GM12878 (cell line): ENCODE measurements around the gene RRBP1. TPM values are rescaled to one million over a fixed set of nuclear protein-coding genes. Genes with fewer than 3 reads are reported as not detected.

ENCODE experiments used
- ATAC-seq: fragments of 200-7000 bp; cut with Tn5 transposase; 3 replicates; pipeline ENCODE4 v1.9.1; 2020; ENCODE audit warnings: mild to moderate bottlenecking, moderate library complexity
- BruUV-seq: library from RNA; stranded (reverse); fragments of 400-500 nt; replicated peaks from 2 replicates; lab custom pipeline; 2021; lab: Mats Ljungman, UMichigan
- CTCF ChIA-PET: fragments of 300-600 bp; sonication (Branson Sonifier 250); formaldehyde crosslinking; extraction: SDS; loops from one replicate; lab custom pipeline; 2021; ENCODE audit warnings: inconsistent platforms; lab: Yijun Ruan, JAX
- POLR2A ChIA-PET: fragments of 350-600 bp; formaldehyde crosslinking; extraction: SDS; loops from one replicate; lab custom pipeline; 2021; ENCODE audit warnings: inconsistent platforms; lab: Charles Lee
- RAD21 ChIA-PET: fragments of 300-600 bp; sonication (Branson Sonifier 250); formaldehyde crosslinking; loops from one replicate; lab custom pipeline; 2023; ENCODE audit warnings: antibody characterized with exemption; ENCODE audit not compliant: unreplicated experiment; lab: Charles Lee
- SMC1A ChIA-PET: fragments of 300-600 bp; sonication (Branson Sonifier 250); formaldehyde crosslinking; loops from one replicate; lab custom pipeline; 2023; ENCODE audit not compliant: unreplicated experiment, uncharacterized antibody; lab: Charles Lee
- DNase-seq: peaks from one replicate; pipeline ENCODE4 v3.0.0-alpha.2; 2011; ENCODE audit warnings: low read depth, low spot score
- FAIRE-seq: peaks from 3 replicates; lab custom pipeline; 2011; peaks lifted over from hg19 to GRCh38; lab: Jason Lieb, UNC
- H2AFZ ChIP-seq: 2 replicates; pipeline ENCODE4 v1.6.0; 2011; ENCODE audit warnings: low read depth, low read length, control low read depth; ENCODE audit not compliant: control insufficient read depth
- H3K27ac ChIP-seq: 2 replicates; pipeline ENCODE4 v1.5.1; 2011; ENCODE audit warnings: control low read depth; ENCODE audit not compliant: control insufficient read depth, insufficient read depth
- H3K27me3 ChIP-seq, 2 experiments: replicated peaks in 1 of 2; 2 replicates each; pipeline versions ENCODE4 v1.6.0 to v1.6.1; 2011; ENCODE audit warnings: low read length in 1 of 2; ENCODE audit not compliant: control insufficient read depth in 2 of 2, insufficient read depth in 2 of 2
- H3K36me3 ChIP-seq, 2 experiments: 2 replicates each; pipeline ENCODE4 v1.5.1; 2011; ENCODE audit warnings: low read length in 1 of 2; ENCODE audit not compliant: control insufficient read depth in 2 of 2, insufficient read depth in 2 of 2
- H3K4me1 ChIP-seq: 2 replicates; pipeline ENCODE4 v1.6.1; 2011; ENCODE audit warnings: mild to moderate bottlenecking, low read length, moderate library complexity, mixed read lengths; ENCODE audit not compliant: control insufficient read depth, insufficient read depth
- H3K4me2 ChIP-seq: 2 replicates; pipeline ENCODE4 v1.6.0; 2011; ENCODE audit warnings: control low read depth; ENCODE audit not compliant: control insufficient read depth, insufficient read depth
- H3K4me3 ChIP-seq: fragments of 200-600 bp; sonication (generic); 2 replicates; pipeline ENCODE4 v1.5.1; 2016
- H3K79me2 ChIP-seq: 2 replicates; pipeline ENCODE4 v1.6.0; 2011; ENCODE audit warnings: low read length; ENCODE audit not compliant: control insufficient read depth, insufficient read depth
- H3K9ac ChIP-seq: 2 replicates; pipeline ENCODE4 v1.8.0; 2011; ENCODE audit warnings: low read length, control low read depth, mixed read lengths; ENCODE audit not compliant: control insufficient read depth, insufficient read depth
- H3K9me3 ChIP-seq: replicated peaks from 3 replicates; pipeline ENCODE4 v1.5.1; 2011; ENCODE audit warnings: mild to moderate bottlenecking, low read length; ENCODE audit not compliant: control insufficient read depth, insufficient read depth
- H4K20me1 ChIP-seq: 2 replicates; pipeline ENCODE4 v1.6.0; 2011; ENCODE audit not compliant: control insufficient read depth, insufficient read depth
- ATF7 ChIP-seq: fragments of 450-650 bp; IDR thresholded peaks from 2 replicates; pipeline ENCODE4 v1.6.1; 2016; ENCODE audit warnings: low read depth, mild to moderate bottlenecking
- BHLHE40 ChIP-seq, 2 experiments: fragments of 450-650 bp in 1 of 2; IDR thresholded peaks; 2 replicates each; pipeline ENCODE4 v1.6.1; 2011 to 2017; ENCODE audit warnings: low read depth in 2 of 2, borderline replicate concordance in 1 of 2, improper control_type of control experiment in 1 of 2, low read length in 1 of 2, mild to moderate bottlenecking in 1 of 2
- CREM ChIP-seq: IDR thresholded peaks from 2 replicates; pipeline ENCODE4 v1.6.1; 2014; ENCODE audit warnings: antibody characterized with exemption, low read depth
- E2F4 ChIP-seq: IDR thresholded peaks from 2 replicates; pipeline ENCODE4 v1.6.1; 2012; ENCODE audit warnings: low read depth, low read length, improper control_type of control experiment
- IRF5 ChIP-seq: fragments of 450-650 bp; IDR thresholded peaks from 2 replicates; pipeline ENCODE4 v1.6.1; 2017; ENCODE audit warnings: borderline replicate concordance
- NFIC ChIP-seq: IDR thresholded peaks from 2 replicates; pipeline ENCODE4 v1.6.1; 2012; ENCODE audit warnings: low read depth, mild to moderate bottlenecking, inconsistent platforms, low read length, moderate library complexity
- PBX3 ChIP-seq: IDR thresholded peaks from 2 replicates; pipeline ENCODE4 v1.6.1; 2011; ENCODE audit warnings: mild to moderate bottlenecking, low read depth, low read length, moderate library complexity; ENCODE audit not compliant: insufficient replicate concordance
- PML ChIP-seq: IDR thresholded peaks from 2 replicates; pipeline ENCODE4 v1.6.1; 2012; ENCODE audit warnings: low read length, inconsistent platforms
- POLR2A ChIP-seq: IDR thresholded peaks from 2 replicates; pipeline ENCODE4 v1.6.1; 2011; ENCODE audit warnings: low read depth, mild to moderate bottlenecking, low read length
- POU2F2 ChIP-seq: IDR thresholded peaks from 3 replicates; pipeline ENCODE4 v1.6.1; 2011; ENCODE audit warnings: low read depth, mild to moderate bottlenecking, low read length, borderline replicate concordance
- RCOR1 ChIP-seq: conservative IDR thresholded peaks from 2 replicates; pipeline ENCODE4 v1.6.1; 2012; ENCODE audit warnings: low read depth, low read length, improper control_type of control experiment
- SIN3A ChIP-seq: IDR thresholded peaks from 2 replicates; pipeline ENCODE4 v1.6.1; 2012; ENCODE audit warnings: low read depth, low read length, improper control_type of control experiment
- SKIL ChIP-seq: fragments of 450-650 bp; IDR thresholded peaks from 2 replicates; pipeline ENCODE4 v1.6.1; 2017; ENCODE audit warnings: mild to moderate bottlenecking, low read depth, inconsistent platforms; ENCODE audit not compliant: poor library complexity, severe bottlenecking
- SRF ChIP-seq, 2 experiments: IDR thresholded peaks; 2 replicates each; pipeline ENCODE4 v1.6.1; 2011; ENCODE audit warnings: low read depth in 2 of 2, low read length in 2 of 2, mild to moderate bottlenecking in 1 of 2, moderate library complexity in 1 of 2
- TARDBP ChIP-seq: IDR thresholded peaks from 2 replicates; pipeline ENCODE4 v1.6.1; 2016; ENCODE audit warnings: borderline replicate concordance
- WGBS: methylation state at CpG from one replicate; pipeline ENCODE4 v1.1.6; 2016; ENCODE audit warnings: low lambda C conversion rate; ENCODE audit not compliant: insufficient replicate concordance, insufficient coverage; ENCODE audit errors: missing lambda C conversion rate; 5-methylcytosine and 5-hydroxymethylcytosine counted together
- in situ Hi-C: fragments of 300-500 bp; cut with MboI; formaldehyde crosslinking; loops from 9 replicates; pipeline ENCODE4 v1.14.3; 2018; ENCODE audit warnings: mixed read lengths
- intact Hi-C: fragments of 100-400 bp; cut with micrococcal nuclease; formaldehyde crosslinking; loops from one replicate; pipeline ENCODE4 v1.14.2; 2022; ENCODE audit not compliant: unreplicated experiment
- polyA plus RNA-seq, 11 experiments: library from polyadenylated mRNA; depleted of rRNA in 4 of 11; unstranded in 6 of 11; stranded (reverse) in 5 of 11; fragments of >200 nt; fragmentation: Nextera tagmentation in 4 of 11; fragmentation: Illumina TruSeq in 1 of 11; extraction: Ambion mirVana in 4 of 11; extraction: Trizol in 1 of 11; gene quantifications; 1 replicate in 1 of 11; 2 replicates in 10 of 11; pipeline versions ENCODE4 v1.2.1 to v1.2.3, GENCODE V29; 2011 to 2016; ENCODE audit warnings: inconsistent platforms in 2 of 11, missing spikeins in 2 of 11, low read depth in 1 of 11
- total RNA-seq, 4 experiments: library from RNA; depleted of rRNA in 3 of 4; stranded (reverse); fragments of >200 nt in 3 of 4; fragmentation: Illumina TruSeq in 1 of 4; extraction: Trizol in 1 of 4; gene quantifications; 2 replicates each; pipeline versions ENCODE4 v1.2.1 to v1.2.3, GENCODE V29; 2013 to 2021
- TF ChIP-seq, protein P1 (sequence below): fragments of 450-650 bp; IDR thresholded peaks from 2 replicates; pipeline ENCODE4 v1.6.1; 2017; ENCODE audit warnings: low read depth, mild to moderate bottlenecking, moderate library complexity

RRBP1 gene
- total and polyA plus RNA-seq, 10 of the 15 experiments (the other 5 are each of a cell fraction or from before 2014, with no cell fraction given), result 1.2 to 57.4 (median 24.6) TPM

GRCh38 chr20:17696287-17696686, 14.2 kb upstream of the RRBP1 start:
- H3K27ac ChIP-seq, result no peak overlapping the region
- H3K36me3 ChIP-seq, result no peaks in the 10 kb centered on the region
- H2AFZ ChIP-seq, result no peak overlapping the region
- CTCF ChIA-PET, result no interaction called here
- SMC1A ChIA-PET, result no interaction called here
- H3K4me2 ChIP-seq, result no peak overlapping the region
- H3K79me2 ChIP-seq, result no peaks in the 10 kb centered on the region
- peaks cover 0 to 3% of the 10 kb centered on the region in 2 experiments; a peak in 1 of 4 replicates for H3K27me3 ChIP-seq
- no peak for ATAC-seq
- no TSS peak for BruUV-seq
- no peak for FAIRE-seq
- 26% methylated on average over 1 of the region's 1 CpG for WGBS
- intact Hi-C loops (no loop called here), in situ Hi-C loops (no loop called here)
- H3K4me3 ChIP-seq, result no peak overlapping the region
- no peak for DNase-seq
- H4K20me1 ChIP-seq, result no peaks in the 10 kb centered on the region
- RAD21 ChIA-PET, result no interaction called here
- H3K9me3 ChIP-seq, result no peaks in the 10 kb centered on the region; the same call in 2 of the 3 replicates
- no peak overlapping the region for H3K9ac ChIP-seq
- H3K4me1 ChIP-seq, result no peaks in the 10 kb centered on the region
- POLR2A ChIA-PET, result no interaction called here
- no peak for TF ChIP-seq SIN3A
- no peak for TF ChIP-seq TARDBP
- TF ChIP-seq E2F4, result no peak
- TF ChIP-seq, protein P1, sequence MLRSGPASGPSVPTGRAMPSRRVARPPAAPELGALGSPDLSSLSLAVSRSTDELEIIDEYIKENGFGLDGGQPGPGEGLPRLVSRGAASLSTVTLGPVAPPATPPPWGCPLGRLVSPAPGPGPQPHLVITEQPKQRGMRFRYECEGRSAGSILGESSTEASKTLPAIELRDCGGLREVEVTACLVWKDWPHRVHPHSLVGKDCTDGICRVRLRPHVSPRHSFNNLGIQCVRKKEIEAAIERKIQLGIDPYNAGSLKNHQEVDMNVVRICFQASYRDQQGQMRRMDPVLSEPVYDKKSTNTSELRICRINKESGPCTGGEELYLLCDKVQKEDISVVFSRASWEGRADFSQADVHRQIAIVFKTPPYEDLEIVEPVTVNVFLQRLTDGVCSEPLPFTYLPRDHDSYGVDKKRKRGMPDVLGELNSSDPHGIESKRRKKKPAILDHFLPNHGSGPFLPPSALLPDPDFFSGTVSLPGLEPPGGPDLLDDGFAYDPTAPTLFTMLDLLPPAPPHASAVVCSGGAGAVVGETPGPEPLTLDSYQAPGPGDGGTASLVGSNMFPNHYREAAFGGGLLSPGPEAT, result no peak
- TF ChIP-seq ATF7, result no peak
- no peak for TF ChIP-seq SRF (IDR thresholded peaks at IDR 0.05; ENCODE audit: low read depth in 2 of 2, low read length in 2 of 2)
- no peak for TF ChIP-seq PML
- no peak for TF ChIP-seq CREM
- no peak for TF ChIP-seq PBX3
- no peak for TF ChIP-seq POU2F2
- no peak for TF ChIP-seq BHLHE40 (IDR thresholded peaks at IDR 0.05; ENCODE audit: borderline replicate concordance in 1 of 2, low read depth in 2 of 2, low read length in 1 of 2)
- TF ChIP-seq POLR2A, result no peak
- TF ChIP-seq SKIL, result no peak
- no peak for TF ChIP-seq NFIC
- TF ChIP-seq IRF5, result no peak
- TF ChIP-seq RCOR1, result no peak
